BE2C (cell line): ENCODE data around the gene CCDC124.

Source experiments
- DNase-seq: peaks from one replicate; pipeline ENCODE4 v3.0.0-alpha.2; 2020
- H3K27me3 ChIP-seq: fragments of 250-450 bp; sonication (Bioruptor Pico); 2 replicates; pipeline ENCODE4 v1.5.1; 2020; ENCODE audit warnings: mild to moderate bottlenecking
- H3K36me3 ChIP-seq: fragments of 250-450 bp; sonication (Bioruptor Pico); 2 replicates; pipeline ENCODE4 v1.5.1; 2020; ENCODE audit warnings: mild to moderate bottlenecking
- H3K4me1 ChIP-seq: fragments of 250-450 bp; sonication (Bioruptor Pico); 2 replicates; pipeline ENCODE4 v1.5.1; 2020
- H3K4me3 ChIP-seq: 2 replicates; pipeline ENCODE4 v1.5.1; 2011; ENCODE audit warnings: low read depth, low read length
- H3K9me3 ChIP-seq: fragments of 250-450 bp; sonication (Bioruptor Pico); 2 replicates; pipeline ENCODE4 v1.5.1; 2020
- CTCF ChIP-seq: IDR thresholded peaks from 2 replicates; pipeline ENCODE4 v1.5.1; 2012; ENCODE audit warnings: mild to moderate bottlenecking, low read depth, low read length

Gene CCDC124

GRCh38 chr19:17893766-17894165 is 39.0 kb upstream of the CCDC124 start:
- H3K9me3 ChIP-seq, result no peaks in the 10 kb centered on the region
- no peaks in the 10 kb centered on the region for H3K4me1 ChIP-seq
- H3K27me3 ChIP-seq, result peaks cover 44% of the 10 kb centered on the region
- no peaks in the 10 kb centered on the region for H3K36me3 ChIP-seq
- DNase-seq, result no peak
- H3K4me3 ChIP-seq, result no peak overlapping the region
- no peak for TF ChIP-seq CTCF

- no peak for TF ChIP-seq CTCF
- no peaks in the 10 kb centered on the region for H3K36me3 ChIP-seq
- DNase-seq, result no peak
These were observed 30.1 kb upstream of the CCDC124 start for GRCh38 chr19:17902701-17903100.

GRCh38 chr19:17908244-17908643 is 24.6 kb upstream of the CCDC124 start:
- no peak for DNase-seq
- no peak for TF ChIP-seq CTCF
- H3K9me3 ChIP-seq, result peaks cover 4% of the 10 kb centered on the region
- no peaks in the 10 kb centered on the region for H3K4me1 ChIP-seq
- no peaks in the 10 kb centered on the region for H3K36me3 ChIP-seq
- H3K27me3 ChIP-seq, result no peaks in the 10 kb centered on the region; the same call in 1 of the 2 replicates
- no peak overlapping the region for H3K4me3 ChIP-seq

More at GRCh38 chr19:17902701-17903100, 30.1 kb upstream of the CCDC124 start:
- Histone ChIP-seq H3K9me3 (no peaks in the 10 kb centered on the region; the same call in 1 of the 2 replicates), H3K4me1 (no peaks in the 10 kb centered on the region), H3K4me3 (no peak overlapping the region), H3K27me3 (peaks cover 11% of the 10 kb centered on the region)

GRCh38 chr19:17909003-17909732 is 23.6 kb upstream of the CCDC124 start:
- Histone ChIP-seq H3K27me3 (no peaks in the 10 kb centered on the region), H3K4me3 (no peak overlapping the region), H3K4me1 (no peaks in the 10 kb centered on the region), H3K9me3 (peaks cover 4% of the 10 kb centered on the region), H3K36me3 (no peaks in the 10 kb centered on the region)
- no peak for DNase-seq
- no peak for TF ChIP-seq CTCF

GRCh38 chr19:17910791-17911360 is 21.9 kb upstream of the CCDC124 start:
- no peaks in the 10 kb centered on the region for H3K27me3 ChIP-seq

More at GRCh38 chr19:17910791-17911360, 21.9 kb upstream of the CCDC124 start:
- no peak for DNase-seq
- Histone ChIP-seq H3K9me3 (peaks cover 4% of the 10 kb centered on the region), H3K36me3 (no peaks in the 10 kb centered on the region), H3K4me1 (no peaks in the 10 kb centered on the region), H3K4me3 (no peak overlapping the region)
- TF ChIP-seq CTCF, result no peak
